B cell (primary cell): ENCODE results near the gene USP12. TPM values are rescaled to one million over a fixed set of nuclear protein-coding genes. Genes with fewer than 3 reads are reported as not detected.

Source experiments
- ATAC-seq: fragments of 200-7000 bp; cut with Tn5 transposase; one replicate; pipeline ENCODE4 v1.10.0; 2021; ENCODE audit warnings: low read depth, mild to moderate bottlenecking, moderate number of reproducible peaks, moderate library complexity
- CTCF ChIA-PET: fragments of 350-600 bp; sonication (Branson Sonifier 250); formaldehyde crosslinking; loops from one replicate; lab custom pipeline; 2021; ENCODE audit warnings: antibody characterized with exemption, inconsistent platforms; lab: Charles Lee
- POLR2A ChIA-PET: fragments of 350-600 bp; sonication (Branson Sonifier 250); formaldehyde crosslinking; loops from one replicate; lab custom pipeline; 2021; ENCODE audit warnings: antibody characterized with exemption; lab: Charles Lee
- DNase-seq: peaks from one replicate; pipeline ENCODE4 v3.0.0; 2013
- H2AFZ ChIP-seq: 2 replicates; pipeline ENCODE4 v1.6.1; 2012; ENCODE audit warnings: mild to moderate bottlenecking, low read depth, low read length; ENCODE audit not compliant: insufficient read depth, poor library complexity, severe bottlenecking
- H3K27ac ChIP-seq, 2 donors: 1 replicate in 1 of 2; 2 replicates in 1 of 2; pipeline ENCODE4 v1.5.1; 2012 to 2013; ENCODE audit warnings: low read length in 2 of 2, mild to moderate bottlenecking in 2 of 2, moderate library complexity in 1 of 2
- H3K27me3 ChIP-seq, 4 experiments: fragments of 200-600 bp in 1 of 4; sonication (generic) in 1 of 4; replicated peaks in 1 of 4; 1 replicate in 2 of 4; 2 replicates in 2 of 4; pipeline versions ENCODE4 v1.6.1 to v1.7.0; 2013 to 2016; ENCODE audit warnings: low read length in 3 of 4, mild to moderate bottlenecking in 2 of 4, mixed read lengths in 1 of 4, moderate library complexity in 1 of 4; ENCODE audit not compliant: insufficient read depth in 4 of 4, control insufficient read depth in 3 of 4; ENCODE audit errors: control extremely low read depth in 1 of 4
- H3K36me3 ChIP-seq, 2 experiments: replicated peaks in 1 of 2; 1 replicate in 1 of 2; 2 replicates in 1 of 2; pipeline versions ENCODE4 v1.6.1 to v1.7.1; 2013; ENCODE audit warnings: low read length in 1 of 2; ENCODE audit not compliant: insufficient read depth in 2 of 2, control insufficient read depth in 1 of 2; ENCODE audit errors: control extremely low read depth in 1 of 2, extremely low read depth in 1 of 2
- H3K4me1 ChIP-seq, 2 donors: fragments of 200-600 bp in 1 of 2; sonication (generic) in 1 of 2; 1 replicate in 1 of 2; 2 replicates in 1 of 2; pipeline versions ENCODE4 v1.5.1 to v1.6.1; 2013 to 2017; ENCODE audit warnings: low read length in 2 of 2; ENCODE audit not compliant: control insufficient read depth in 2 of 2, insufficient read depth in 2 of 2
- H3K4me2 ChIP-seq: replicated peaks from 2 replicates; pipeline ENCODE3; 2012; ENCODE audit warnings: mild to moderate bottlenecking, low read depth, low read length; ENCODE audit not compliant: poor library complexity, severe bottlenecking
- H3K4me3 ChIP-seq, 5 experiments: fragments of 200-600 bp in 1 of 5; sonication (generic) in 1 of 5; 1 replicate in 3 of 5; 2 replicates in 2 of 5; pipeline versions ENCODE4 v1.5.1 to v1.7.0; 2011 to 2016; ENCODE audit warnings: low read length in 4 of 5, mild to moderate bottlenecking in 4 of 5, low read depth in 2 of 5, control low read depth in 1 of 5, moderate library complexity in 1 of 5; ENCODE audit not compliant: insufficient read depth in 1 of 5; ENCODE audit errors: control extremely low read depth in 1 of 5, extremely low read depth in 1 of 5
- H3K79me2 ChIP-seq: fragments of 200-600 bp; sonication (generic); one replicate; pipeline ENCODE4 v1.6.0; 2016; ENCODE audit warnings: low read length; ENCODE audit not compliant: control insufficient read depth, insufficient read depth
- H3K9ac ChIP-seq: fragments of 200-600 bp; sonication (generic); 2 replicates; pipeline ENCODE4 v1.6.1; 2017; ENCODE audit warnings: mild to moderate bottlenecking, low read length, moderate library complexity
- H3K9me3 ChIP-seq, 3 donors: one replicate each; pipeline versions ENCODE4 v1.6.1 to v1.7.1; 2013; ENCODE audit warnings: low read length in 2 of 3; ENCODE audit not compliant: control insufficient read depth in 2 of 3, insufficient read depth in 1 of 3; ENCODE audit errors: control extremely low read depth in 1 of 3
- H4K20me1 ChIP-seq: 2 replicates; pipeline ENCODE4 v1.6.0; 2012; ENCODE audit warnings: mild to moderate bottlenecking, low read length; ENCODE audit not compliant: insufficient read depth, control insufficient read depth, poor library complexity, severe bottlenecking
- H3K27ac Mint-ChIP-seq: one replicate; pipeline ENCODE4 v1.8.0; 2021; ENCODE audit warnings: mixed read lengths
- H3K27me3 Mint-ChIP-seq: one replicate; pipeline ENCODE4 v1.8.0; 2021; ENCODE audit warnings: mixed read lengths
- H3K4me1 Mint-ChIP-seq: one replicate; pipeline ENCODE4 v1.8.0; 2021; ENCODE audit warnings: mixed read lengths
- H3K4me3 Mint-ChIP-seq: one replicate; pipeline ENCODE4 v1.8.0; 2021; ENCODE audit warnings: mixed read lengths
- H3K9me3 Mint-ChIP-seq: one replicate; pipeline ENCODE4 v1.8.0; 2022; ENCODE audit warnings: mixed read lengths; ENCODE audit not compliant: insufficient read depth
- CTCF ChIP-seq: fragments of 200-600 bp; IDR thresholded peaks from one replicate; pipeline ENCODE4 v1.8.0; 2022; ENCODE audit warnings: antibody characterized with exemption, mild to moderate bottlenecking
- EZH2 ChIP-seq: IDR thresholded peaks from 2 replicates; pipeline ENCODE4 v1.6.1; 2012; ENCODE audit warnings: borderline replicate concordance, low read depth, mild to moderate bottlenecking, moderate library complexity, low read length; ENCODE audit not compliant: insufficient read depth, poor library complexity, severe bottlenecking
- WGBS: methylation state at CpG from one replicate; pipeline ENCODE4 v1.1.5; 2013; ENCODE audit warnings: missing lambda C conversion rate; ENCODE audit not compliant: insufficient coverage; 5-methylcytosine and 5-hydroxymethylcytosine counted together
- intact Hi-C: fragments of 100-400 bp; cut with micrococcal nuclease; formaldehyde crosslinking; loops from one replicate; pipeline ENCODE4 v1.10.0; 2022
- polyA plus RNA-seq: library from polyadenylated mRNA; depleted of rRNA; stranded (reverse); fragments of >200 nt; gene quantifications from 2 replicates; pipeline ENCODE4 v1.2.3, GENCODE V29; 2012
- total RNA-seq, 2 donors: library from RNA; stranded (reverse); fragments of 120-200 nt in 1 of 2; gene quantifications; 1 replicate in 1 of 2; 2 replicates in 1 of 2; pipeline versions ENCODE4 v1.2.3 to v1.2.4, GENCODE V29; 2013 to 2022

USP12 gene
- total and polyA plus RNA-seq, 2 donors (not counting 1 experiment from before 2014, with no cell fraction given): 21.7 to 46.3 TPM

GRCh38 chr13:27148900-27149299 lies 22.7 kb downstream of the USP12 start:
- Mint-ChIP-seq H3K4me1 (peaks cover 75% of the 10 kb centered on the region), H3K27me3 (no peaks in the 10 kb centered on the region), H3K27ac (peak overlapping the region; percentile 63), H3K4me3 (peak overlapping the region; percentile 33), H3K9me3 (no peaks in the 10 kb centered on the region)
- ChIA-PET POLR2A (no interaction called here), CTCF (interaction anchor here (2.1 kb wide), 1 partner anchor 21 kb away, joined by 10 read pairs; no protein-coding TSS in a partner anchor)
- Histone ChIP-seq H3K9me3 (peaks cover 0 to 8% (median 0%) of the 10 kb centered on the region in 3 donors), H3K27ac (peak overlapping the region in 1 of 2 donors; percentile 44), H3K4me3 (no peak overlapping the region), H3K4me1 (peaks cover 36 to 55% of the 10 kb centered on the region in 2 donors), H3K9ac (no peak overlapping the region), H3K27me3 (no peaks in the 10 kb centered on the region), H4K20me1 (peaks cover 65% of the 10 kb centered on the region), H3K36me3 (no peaks in the 10 kb centered on the region), H3K79me2 (peaks cover 97% of the 10 kb centered on the region), H2AFZ (no peak overlapping the region), H3K4me2 (no peak overlapping the region)
- WGBS: no CpG with 5 or more reads among the region's 6 CpGs
- DNase-seq (no peak), ATAC-seq (no peak)
- no peak for TF ChIP-seq CTCF
- no peak for TF ChIP-seq EZH2
- intact Hi-C loops: loop anchor here (2.0 to 5.0 kb wide), 3 partner anchors 14 to 988 kb away; partner anchors contain the start of gene PAN3

- Mint-ChIP-seq H3K27me3 (no peaks in the 10 kb centered on the region), H3K9me3 (peaks cover 2% of the 10 kb centered on the region), H3K27ac (peak overlapping the region; percentile 94), H3K4me1 (peaks cover 74% of the 10 kb centered on the region), H3K4me3 (peak overlapping the region; percentile 67)
- Histone ChIP-seq H3K4me2 (peak overlapping the region; percentile 40), H2AFZ (no peak overlapping the region), H3K9me3 (peaks cover 1 to 7% (median 4%) of the 10 kb centered on the region in 3 donors), H3K36me3 (no peaks in the 10 kb centered on the region), H4K20me1 (peaks cover 67% of the 10 kb centered on the region), H3K4me3 (no peak overlapping the region), H3K79me2 (peaks cover 97% of the 10 kb centered on the region), H3K27me3 (no peaks in the 10 kb centered on the region), H3K27ac (peak overlapping the region; percentile 70 to 72), H3K4me1 (peaks cover 36 to 51% of the 10 kb centered on the region in 2 donors), H3K9ac (no peak overlapping the region)
- WGBS: 8% methylated on average over 4 of the region's 8 CpGs
- POLR2A ChIA-PET: interaction anchor here (0.6 to 1.9 kb wide), 4 partner anchors 16 to 63 kb away, joined by 4 to 5 read pairs (median 4); no protein-coding TSS in a partner anchor
- intact Hi-C loops: loop anchor here (1.0 to 5.0 kb wide), 5 partner anchors 15 to 990 kb away; partner anchors contain the start of gene PAN3
- ATAC-seq (peak; percentile 90), DNase-seq (peak; percentile 74)
- CTCF ChIA-PET: interaction anchor here (0.8 to 2.1 kb wide), 4 partner anchors 17 to 162 kb away, joined by 4 to 10 read pairs (median 4); partner anchors contain the start of gene RASL11A
- no peak for TF ChIP-seq CTCF
- no peak for TF ChIP-seq EZH2
These were observed 24.0 kb downstream of the USP12 start for GRCh38 chr13:27147530-27148170.
